IPS-20b (cell line): ENCODE measurements around the gene SUSD3.

ENCODE experiments used
- H3K27ac ChIP-seq: one replicate; pipeline ENCODE4 v1.5.1; 2013; ENCODE audit warnings: low read length
- H3K27me3 ChIP-seq: 2 replicates; pipeline ENCODE4 v1.6.1; 2013; ENCODE audit warnings: mild to moderate bottlenecking, low read length, inconsistent platforms; ENCODE audit not compliant: insufficient read depth
- H3K36me3 ChIP-seq: 2 replicates; pipeline ENCODE4 v1.6.1; 2013; ENCODE audit warnings: low read depth, mild to moderate bottlenecking, inconsistent platforms, low read length, moderate library complexity; ENCODE audit not compliant: insufficient read depth
- H3K4me1 ChIP-seq: 2 replicates; pipeline ENCODE4 v1.6.1; 2013; ENCODE audit warnings: mild to moderate bottlenecking, control low read depth, inconsistent platforms, low read length, moderate library complexity; ENCODE audit not compliant: insufficient read depth
- H3K4me3 ChIP-seq: 2 replicates; pipeline ENCODE4 v1.5.1; 2013; ENCODE audit warnings: mild to moderate bottlenecking, low read length, inconsistent platforms
- H3K9ac ChIP-seq: 2 replicates; pipeline ENCODE4 v1.6.1; 2013; ENCODE audit warnings: low read depth, mild to moderate bottlenecking, inconsistent platforms, low read length, moderate library complexity
- H3K9me3 ChIP-seq: 2 replicates; pipeline ENCODE4 v1.6.1; 2013; ENCODE audit warnings: mild to moderate bottlenecking, low read depth, low read length, inconsistent platforms; ENCODE audit not compliant: insufficient read depth

The SUSD3 gene

GRCh38 chr9:93066978-93067603, 8.6 kb downstream of the SUSD3 start:
- Histone ChIP-seq H3K36me3 (no peaks in the 10 kb centered on the region), H3K27ac (no peak overlapping the region), H3K4me3 (no peak overlapping the region), H3K27me3 (no peaks in the 10 kb centered on the region), H3K9me3 (no peaks in the 10 kb centered on the region), H3K4me1 (peaks cover 2% of the 10 kb centered on the region; the same call in 1 of the 2 replicates), H3K9ac (no peak overlapping the region)

DNA sequence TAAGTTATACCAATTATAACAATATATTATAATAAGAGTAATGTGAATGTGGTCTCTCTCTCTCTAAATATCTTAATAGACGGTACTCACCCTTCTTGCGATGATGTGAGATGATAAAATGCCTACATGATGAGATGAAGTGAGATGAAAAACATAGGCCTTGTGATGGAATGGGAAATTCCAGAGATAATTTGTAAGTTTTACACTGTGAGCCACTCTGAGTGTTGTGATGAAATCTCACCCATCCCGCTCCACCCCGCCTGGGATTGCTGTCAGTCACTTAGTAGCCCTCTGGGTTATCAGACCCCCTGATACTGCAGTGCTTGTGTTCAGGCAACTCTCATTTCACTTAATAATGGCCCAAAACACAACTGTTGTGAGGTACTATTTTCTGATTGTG, 10.5 kb downstream of the SUSD3 start:
- Histone ChIP-seq H3K27ac (no peak overlapping the region), H3K27me3 (no peaks in the 10 kb centered on the region), H3K4me3 (no peak overlapping the region), H3K9me3 (no peaks in the 10 kb centered on the region), H3K36me3 (no peaks in the 10 kb centered on the region), H3K9ac (no peak overlapping the region), H3K4me1 (no peaks in the 10 kb centered on the region)

DNA sequence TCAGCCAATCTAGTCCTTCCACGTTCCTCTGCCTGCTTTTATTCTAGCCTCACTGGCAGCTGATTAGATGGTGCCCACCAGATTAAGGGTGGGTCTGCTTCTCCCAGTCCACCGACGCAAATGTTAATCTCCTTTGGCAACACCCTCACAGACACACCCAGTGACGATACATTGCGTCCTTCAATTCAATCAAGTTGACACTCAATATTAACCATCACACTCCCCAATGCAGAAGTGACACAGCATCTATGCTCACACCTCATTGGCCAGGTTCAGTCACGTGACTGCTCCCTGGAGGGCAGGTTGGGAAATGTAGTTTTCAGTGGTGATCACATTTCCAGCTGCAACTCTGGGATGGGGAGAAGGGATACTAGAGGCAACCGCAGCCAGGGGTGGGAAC, 13.0 kb downstream of the SUSD3 start:
- H3K9ac ChIP-seq = no peak overlapping the region
- H3K4me1 ChIP-seq = no peaks in the 10 kb centered on the region
- no peaks in the 10 kb centered on the region for H3K36me3 ChIP-seq
- H3K9me3 ChIP-seq = no peaks in the 10 kb centered on the region
- H3K27me3 ChIP-seq = no peaks in the 10 kb centered on the region
- H3K4me3 ChIP-seq = no peak overlapping the region
- H3K27ac ChIP-seq = no peak overlapping the region

DNA sequence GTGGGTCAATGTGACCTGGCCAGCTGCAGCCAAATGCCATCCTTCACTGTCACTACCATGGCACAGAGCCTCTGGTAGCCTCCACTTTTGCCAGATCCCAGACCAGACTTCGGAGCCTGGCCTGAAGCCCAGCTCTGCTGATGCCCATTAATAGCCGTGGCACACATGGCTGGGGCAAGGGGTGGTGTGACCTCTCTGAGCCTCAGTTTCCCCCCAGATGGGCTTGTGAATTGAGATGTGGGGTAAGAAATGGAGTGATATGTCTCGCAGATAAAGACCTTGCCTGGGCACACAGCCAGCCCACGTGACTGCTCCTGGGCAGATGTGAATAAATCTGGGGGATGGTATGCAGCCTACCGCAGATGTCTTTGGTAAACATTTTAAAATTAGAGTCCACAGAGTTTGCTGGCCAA, 13.9 kb downstream of the SUSD3 start:
- H3K36me3 ChIP-seq = no peaks in the 10 kb centered on the region
- no peaks in the 10 kb centered on the region for H3K9me3 ChIP-seq
- H3K27ac ChIP-seq = no peak overlapping the region
- no peaks in the 10 kb centered on the region for H3K4me1 ChIP-seq
- H3K9ac ChIP-seq = no peak overlapping the region
- no peak overlapping the region for H3K4me3 ChIP-seq
- no peaks in the 10 kb centered on the region for H3K27me3 ChIP-seq

- no peak overlapping the region for H3K27ac ChIP-seq
- no peak overlapping the region for H3K4me3 ChIP-seq
- no peaks in the 10 kb centered on the region for H3K36me3 ChIP-seq
- H3K27me3 ChIP-seq = no peaks in the 10 kb centered on the region
- no peaks in the 10 kb centered on the region for H3K9me3 ChIP-seq
- H3K4me1 ChIP-seq = no peaks in the 10 kb centered on the region
- no peak overlapping the region for H3K9ac ChIP-seq
These were observed 17.7 kb downstream of the SUSD3 start for GRCh38 chr9:93076101-93076791.

- Histone ChIP-seq H3K36me3 (no peaks in the 10 kb centered on the region), H3K27ac (no peak overlapping the region), H3K4me3 (no peak overlapping the region), H3K27me3 (no peaks in the 10 kb centered on the region), H3K9me3 (no peaks in the 10 kb centered on the region), H3K9ac (no peak overlapping the region), H3K4me1 (no peaks in the 10 kb centered on the region)
These were observed 18.3 kb downstream of the SUSD3 start for GRCh38 chr9:93076792-93077128.

DNA sequence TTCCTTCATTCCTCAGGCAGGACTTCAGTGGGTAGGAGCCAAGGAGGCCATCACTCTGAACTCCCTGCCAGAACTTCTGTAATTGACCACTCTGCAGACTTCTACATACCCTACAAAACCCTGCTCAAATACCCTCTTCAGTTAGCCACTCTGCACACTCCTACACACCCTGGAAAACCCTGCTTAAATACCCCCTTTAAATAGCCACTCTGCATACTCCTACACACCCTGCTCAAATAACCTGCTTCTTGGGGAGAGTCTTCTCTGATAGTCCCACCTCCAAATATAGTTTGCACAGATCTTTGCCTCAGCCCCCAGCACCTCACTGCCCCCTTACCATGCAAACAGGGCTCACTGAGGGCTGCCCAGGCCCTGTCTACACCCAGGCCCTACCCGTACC, 18.9 kb downstream of the SUSD3 start:
- Histone ChIP-seq H3K27ac (no peak overlapping the region), H3K27me3 (no peaks in the 10 kb centered on the region), H3K4me3 (no peak overlapping the region), H3K4me1 (no peaks in the 10 kb centered on the region), H3K36me3 (no peaks in the 10 kb centered on the region), H3K9me3 (no peaks in the 10 kb centered on the region), H3K9ac (no peak overlapping the region)

- Histone ChIP-seq H3K9me3 (no peaks in the 10 kb centered on the region), H3K4me3 (no peak overlapping the region), H3K36me3 (no peaks in the 10 kb centered on the region), H3K27me3 (no peaks in the 10 kb centered on the region), H3K9ac (no peak overlapping the region), H3K4me1 (no peaks in the 10 kb centered on the region), H3K27ac (no peak overlapping the region)
These were observed 19.3 kb downstream of the SUSD3 start for GRCh38 chr9:93077811-93078210.

- no peak overlapping the region for H3K27ac ChIP-seq
- H3K27me3 ChIP-seq = no peaks in the 10 kb centered on the region
- no peaks in the 10 kb centered on the region for H3K9me3 ChIP-seq
- H3K4me1 ChIP-seq = no peaks in the 10 kb centered on the region
- H3K4me3 ChIP-seq = no peak overlapping the region
- no peak overlapping the region for H3K9ac ChIP-seq
- H3K36me3 ChIP-seq = no peaks in the 10 kb centered on the region
These were observed 20.9 kb downstream of the SUSD3 start for GRCh38 chr9:93079371-93079770.

GRCh38 chr9:93080406-93080805, 21.9 kb downstream of the SUSD3 start:
- H3K36me3 ChIP-seq = no peaks in the 10 kb centered on the region
- H3K9me3 ChIP-seq = no peaks in the 10 kb centered on the region
- H3K4me1 ChIP-seq = no peaks in the 10 kb centered on the region
- H3K9ac ChIP-seq = no peak overlapping the region
- no peak overlapping the region for H3K4me3 ChIP-seq
- H3K27me3 ChIP-seq = no peaks in the 10 kb centered on the region
- no peak overlapping the region for H3K27ac ChIP-seq

- Histone ChIP-seq H3K9ac (no peak overlapping the region), H3K27me3 (no peaks in the 10 kb centered on the region), H3K4me3 (no peak overlapping the region), H3K27ac (no peak overlapping the region), H3K9me3 (no peaks in the 10 kb centered on the region), H3K36me3 (no peaks in the 10 kb centered on the region), H3K4me1 (no peaks in the 10 kb centered on the region)
These were observed 22.6 kb downstream of the SUSD3 start for GRCh38 chr9:93081081-93081529.

DNA sequence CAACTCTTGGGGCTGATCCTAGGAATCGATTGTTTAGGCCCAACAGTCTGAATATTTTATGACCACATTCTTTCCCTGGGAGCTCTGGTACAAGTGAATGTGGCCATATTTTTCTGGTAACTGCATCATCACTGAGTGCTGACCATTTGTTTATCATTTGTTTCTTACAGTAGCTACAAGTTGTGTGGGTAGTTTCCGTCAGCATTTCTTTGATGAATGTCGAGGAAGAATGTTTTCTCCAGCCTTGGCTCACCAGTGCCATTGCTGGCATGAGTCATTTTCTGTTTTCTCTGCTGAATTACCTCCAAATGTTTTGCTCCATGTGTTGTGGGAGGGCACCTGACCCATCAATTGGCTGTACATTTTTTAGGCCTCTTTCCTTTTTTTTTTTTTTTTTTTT, 23.4 kb downstream of the SUSD3 start:
- Histone ChIP-seq H3K36me3 (no peaks in the 10 kb centered on the region), H3K4me3 (no peak overlapping the region), H3K9me3 (no peaks in the 10 kb centered on the region; the same call in 1 of the 2 replicates), H3K27ac (no peak overlapping the region), H3K4me1 (no peaks in the 10 kb centered on the region), H3K9ac (no peak overlapping the region), H3K27me3 (no peaks in the 10 kb centered on the region)
